Activated T-helper 2 cell treated with anti-CD3 and anti-CD28 coated beads, Interferon-gamma antibody, Interleukin-2, Interleukin-4, amounts not matched to agents 10 μg/mL and 5 μg/mL and 100 μg/mL, durations not matched to agents 14 hours and 24 hours and 36 hours (primary cell): ENCODE measurements around the gene CD4. TPM values are rescaled to one million over a fixed set of nuclear protein-coding genes. Genes with fewer than 3 reads are reported as not detected.

Experiments used
- DNase-seq: peaks from one replicate; pipeline ENCODE4 v3.0.0; 2021; ENCODE audit warnings: low spot score
- H3K27ac Mint-ChIP-seq: one replicate; pipeline ENCODE4 v1.8.0; 2021; ENCODE audit warnings: mixed read lengths
- H3K27me3 Mint-ChIP-seq: one replicate; pipeline ENCODE4 v1.8.0; 2021; ENCODE audit warnings: low read depth, mixed read lengths
- H3K36me3 Mint-ChIP-seq: one replicate; pipeline ENCODE4 v1.8.0; 2021; ENCODE audit warnings: low read depth, mixed read lengths
- H3K4me1 Mint-ChIP-seq: one replicate; pipeline ENCODE4 v1.8.0; 2021; ENCODE audit warnings: low read depth, mixed read lengths
- H3K4me3 Mint-ChIP-seq: one replicate; pipeline ENCODE4 v1.8.0; 2021; ENCODE audit warnings: low read depth, mild to moderate bottlenecking, moderate library complexity, mixed read lengths
- H3K9me3 Mint-ChIP-seq: one replicate; pipeline ENCODE4 v1.8.0; 2021; ENCODE audit warnings: mixed read lengths
- intact Hi-C: fragments of 100-400 bp; cut with micrococcal nuclease; formaldehyde crosslinking; loops from one replicate; pipeline ENCODE4 v1.15.1; 2023
- total RNA-seq: library from RNA; stranded (reverse); gene quantifications from 2 replicates; pipeline ENCODE4 v1.2.3, GENCODE V29; 2022

The CD4 gene
- total RNA-seq, 1 donor from 2014 or later: 368 TPM

DNA sequence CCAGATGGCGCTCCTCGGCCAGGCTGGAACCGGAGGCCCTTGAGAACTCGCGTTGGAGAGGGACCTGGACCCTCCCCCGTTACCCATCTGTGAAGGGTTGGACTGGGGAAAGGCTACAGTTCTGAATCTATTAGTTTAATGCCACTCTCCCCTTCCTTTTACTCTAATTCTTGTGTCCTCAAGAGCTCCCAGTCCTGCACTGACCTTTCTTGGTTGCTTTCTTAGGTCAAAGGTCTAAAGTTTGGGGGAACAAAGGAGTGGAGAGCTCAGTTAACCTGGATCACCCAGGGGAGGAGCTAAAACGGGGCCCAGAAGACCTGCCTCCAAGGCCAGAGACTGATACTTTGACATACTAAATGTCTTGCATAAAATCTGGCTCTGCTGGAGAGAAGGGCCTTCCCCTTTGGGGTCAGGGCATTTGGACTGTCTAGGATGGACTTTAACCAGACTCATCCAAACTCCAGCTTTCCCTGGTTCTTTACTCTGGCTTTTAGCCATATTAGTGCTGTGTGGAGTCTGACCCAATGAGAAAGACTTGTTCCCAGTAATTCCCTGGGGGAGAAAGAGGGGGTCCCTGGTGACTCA is 35.5 kb upstream of the CD4 start:
- intact Hi-C loops: loop anchor here (1.0 to 2.0 kb wide), 7 partner anchors 26 to 98 kb away; partner anchors contain the start of genes COPS7A, ING4, USP5 and ZNF384
- Mint-ChIP-seq H3K27ac (peak overlapping the region; percentile 72), H3K4me3 (peak overlapping the region; percentile 94), H3K9me3 (no peaks in the 10 kb centered on the region), H3K36me3 (peaks cover 31% of the 10 kb centered on the region), H3K4me1 (peaks cover 38% of the 10 kb centered on the region), H3K27me3 (no peaks in the 10 kb centered on the region)
- no peak for DNase-seq

DNA sequence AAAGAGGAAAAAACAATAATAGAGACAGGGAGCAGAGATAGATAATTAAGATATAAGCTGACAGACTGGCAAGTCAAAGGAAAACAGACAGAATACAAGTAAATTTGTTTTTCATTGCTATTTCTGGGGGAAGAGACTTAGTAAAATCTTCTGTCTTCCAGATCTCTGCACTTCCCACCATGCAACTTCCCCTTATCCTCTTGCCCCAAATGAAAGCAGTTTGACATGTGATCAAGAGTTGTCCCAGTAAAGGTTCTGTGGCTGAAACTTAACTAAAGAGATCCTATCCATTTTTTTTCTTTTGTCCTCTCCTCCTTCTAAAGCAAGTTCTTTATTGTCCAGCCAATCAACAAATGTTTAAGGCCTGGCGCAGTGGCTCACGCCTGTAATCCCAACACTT is 34.9 kb upstream of the CD4 start:
- intact Hi-C loops: no loop called here
- Mint-ChIP-seq H3K36me3 (peaks cover 27% of the 10 kb centered on the region), H3K27ac (peak overlapping the region; percentile 40), H3K4me1 (peaks cover 38% of the 10 kb centered on the region), H3K9me3 (no peaks in the 10 kb centered on the region), H3K4me3 (no peak overlapping the region), H3K27me3 (no peaks in the 10 kb centered on the region)
- DNase-seq: no peak

DNA sequence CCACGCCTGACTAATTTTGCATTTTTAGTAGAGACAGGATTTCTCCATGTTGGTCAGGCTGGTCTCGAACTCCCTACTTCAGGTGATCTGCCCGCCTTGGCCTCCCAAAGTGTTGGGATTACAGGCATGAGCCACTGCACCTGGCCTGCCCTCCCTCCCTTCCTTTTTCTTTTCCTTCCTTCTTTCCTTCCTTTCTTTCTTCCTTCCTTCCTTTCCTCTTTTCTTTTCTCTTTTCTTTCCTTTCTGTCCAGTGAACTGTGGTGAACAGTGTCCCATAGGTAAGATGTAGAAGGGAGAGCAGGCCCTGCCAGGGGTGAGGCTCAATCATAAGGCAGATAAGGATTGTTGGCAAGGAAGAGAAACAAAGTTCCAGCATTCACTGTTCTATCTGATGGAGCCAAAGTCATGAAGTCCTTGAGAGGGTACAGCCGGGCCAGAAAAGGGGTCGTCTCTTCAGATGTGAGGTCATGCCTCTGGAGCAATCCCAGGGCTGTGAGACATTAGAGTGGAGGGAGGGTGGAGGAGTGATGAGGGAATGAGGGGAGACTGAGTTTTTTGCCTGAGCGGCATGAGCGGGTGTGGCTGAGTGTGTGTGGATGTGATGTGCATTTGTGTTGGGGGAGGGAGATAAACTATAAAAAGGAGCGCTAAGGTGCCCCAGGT is 32.2 kb upstream of the CD4 start:
- no peaks in the 10 kb centered on the region for H3K9me3 Mint-ChIP-seq

DNA sequence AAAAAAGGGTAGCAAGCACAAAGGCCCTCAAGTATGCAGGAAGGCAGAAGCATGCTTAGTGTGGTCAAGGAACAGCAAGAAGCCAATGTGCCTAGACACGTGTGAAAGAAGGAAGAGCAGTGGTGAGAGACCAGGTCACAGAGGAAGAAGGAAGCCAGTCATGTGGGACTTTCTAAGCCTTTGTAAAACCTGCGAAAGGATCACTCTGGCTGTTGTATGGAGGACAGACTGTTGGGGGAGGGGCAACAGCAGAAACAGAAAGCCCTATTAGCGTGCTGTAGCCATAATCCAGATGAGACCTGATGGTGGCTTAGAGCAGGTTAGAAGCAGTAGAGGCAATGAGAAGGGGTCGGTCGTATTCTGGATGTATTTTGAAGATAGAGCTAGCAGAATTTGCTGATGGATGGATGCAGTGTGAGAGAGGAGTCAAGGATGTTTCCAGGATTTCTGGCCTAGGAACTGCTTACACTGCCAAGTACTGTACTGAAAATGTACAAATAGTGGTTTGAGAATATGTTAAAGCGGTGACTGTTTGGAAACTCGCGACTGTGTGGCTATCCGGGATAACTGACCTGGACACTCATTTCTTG is 30.7 kb upstream of the CD4 start:
- Mint-ChIP-seq H3K4me1 (peaks cover 23% of the 10 kb centered on the region), H3K36me3 (no peaks in the 10 kb centered on the region), H3K27me3 (peaks cover 3% of the 10 kb centered on the region), H3K27ac (no peak overlapping the region), H3K4me3 (no peak overlapping the region), H3K9me3 (no peaks in the 10 kb centered on the region)
- intact Hi-C loops: no loop called here
- no peak for DNase-seq

More for the DNA sequence above, 32.2 kb upstream of the CD4 start:
- no peaks in the 10 kb centered on the region for H3K27me3 Mint-ChIP-seq
- no peak for DNase-seq
- H3K4me1 Mint-ChIP-seq: peaks cover 28% of the 10 kb centered on the region
- H3K36me3 Mint-ChIP-seq: peaks cover 4% of the 10 kb centered on the region
- H3K4me3 Mint-ChIP-seq: no peak overlapping the region
- intact Hi-C loops: no loop called here
- no peak overlapping the region for H3K27ac Mint-ChIP-seq

DNA sequence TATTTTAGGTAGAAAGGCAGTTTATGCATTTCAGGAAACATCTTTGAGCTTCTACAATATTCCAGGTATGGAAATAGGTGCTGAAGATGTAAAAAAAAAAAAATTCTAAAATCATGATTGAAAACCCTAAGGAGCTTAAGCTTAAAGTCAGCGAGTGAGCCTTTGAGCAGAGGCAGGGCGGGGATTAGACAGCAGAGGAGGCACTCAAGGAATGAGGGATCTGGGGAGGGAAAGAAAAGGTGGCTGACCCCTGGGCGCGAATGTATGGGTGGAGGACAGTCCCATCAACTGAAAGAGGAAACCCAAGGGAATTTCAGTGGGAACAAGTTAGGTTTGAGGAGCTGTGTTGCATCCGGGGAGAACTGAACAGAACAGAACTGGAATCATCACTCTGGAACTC is 29.6 kb upstream of the CD4 start:
- Mint-ChIP-seq H3K27ac (no peak overlapping the region), H3K4me3 (no peak overlapping the region), H3K27me3 (peaks cover 6% of the 10 kb centered on the region), H3K9me3 (no peaks in the 10 kb centered on the region), H3K36me3 (no peaks in the 10 kb centered on the region), H3K4me1 (peaks cover 21% of the 10 kb centered on the region)
- DNase-seq: no peak
- intact Hi-C loops: no loop called here

DNA sequence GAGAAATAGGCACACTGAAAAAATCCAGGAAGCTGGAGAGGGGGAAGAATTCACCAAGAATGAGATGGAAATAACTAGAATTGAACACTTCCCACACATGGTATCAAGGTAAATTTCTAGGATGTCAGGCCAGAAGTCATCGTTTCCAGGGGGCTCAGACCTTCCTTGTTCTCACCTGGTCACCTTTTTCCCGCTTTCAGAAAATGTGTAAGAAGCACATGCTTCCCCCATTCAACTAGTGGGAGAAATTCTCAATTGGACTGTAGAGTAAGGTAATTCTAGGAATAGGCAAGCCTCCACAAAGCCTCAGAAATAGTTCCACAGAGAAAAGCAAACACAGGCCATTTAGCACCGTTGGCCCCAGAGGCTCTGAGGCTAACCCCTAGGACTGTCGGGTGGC is 25.9 kb upstream of the CD4 start:
- DNase-seq: no peak
- H3K9me3 Mint-ChIP-seq: no peaks in the 10 kb centered on the region
- H3K4me1 Mint-ChIP-seq: peaks cover 32% of the 10 kb centered on the region
- peaks cover 7% of the 10 kb centered on the region for H3K36me3 Mint-ChIP-seq
- intact Hi-C loops: no loop called here
- peaks cover 11% of the 10 kb centered on the region for H3K27me3 Mint-ChIP-seq
- no peak overlapping the region for H3K27ac Mint-ChIP-seq
- H3K4me3 Mint-ChIP-seq: no peak overlapping the region

DNA sequence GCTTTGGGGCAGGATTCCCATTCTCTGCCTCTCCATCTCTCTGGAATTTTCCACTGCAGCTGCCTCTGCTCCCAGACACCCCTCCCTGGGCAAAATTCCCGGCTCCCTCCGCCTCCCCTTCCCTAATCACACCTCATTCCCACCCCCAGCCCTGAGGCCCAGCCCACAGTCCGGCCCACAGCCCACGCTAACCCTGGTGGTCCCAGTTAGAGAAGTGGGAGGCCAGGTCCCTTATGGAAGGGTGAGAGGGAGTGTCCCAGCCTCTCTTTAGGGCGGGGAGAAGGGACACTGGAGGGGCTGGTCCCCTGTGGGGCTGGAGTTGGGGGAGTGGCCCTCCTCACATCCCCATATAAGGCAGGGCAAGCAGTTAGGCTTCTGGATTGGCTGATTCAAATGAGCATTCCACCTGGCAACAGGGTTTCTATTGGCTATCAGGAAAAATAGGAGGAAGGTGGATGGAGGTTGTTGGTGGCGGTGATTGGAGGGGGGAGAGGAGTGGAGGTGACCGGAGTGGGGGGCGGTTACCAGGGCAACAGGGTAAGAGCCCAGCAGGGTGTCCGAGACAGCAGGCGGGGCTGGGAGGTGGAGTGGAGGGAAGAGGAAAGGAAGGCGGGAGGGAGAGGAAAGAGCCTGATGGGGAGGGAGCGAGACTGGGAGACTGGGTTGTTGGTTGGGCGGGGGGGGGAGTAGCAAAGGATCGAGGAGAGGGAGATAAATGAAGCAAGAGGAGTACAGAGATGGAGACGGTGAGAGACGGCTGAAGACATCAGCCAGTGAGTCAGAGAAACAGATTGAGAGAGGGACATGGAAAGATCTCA is 25.1 kb upstream of the CD4 start:
- peaks cover 34% of the 10 kb centered on the region for H3K4me1 Mint-ChIP-seq
- intact Hi-C loops: loop anchor here (1.0 to 2.0 kb wide), 2 partner anchors 8 to 15 kb away; partner anchors contain the start of gene LAG3
- peaks cover 11% of the 10 kb centered on the region for H3K27me3 Mint-ChIP-seq
- peak; percentile 67 for DNase-seq
- H3K9me3 Mint-ChIP-seq: no peaks in the 10 kb centered on the region
- peak overlapping the region; percentile 30 for H3K27ac Mint-ChIP-seq
- H3K4me3 Mint-ChIP-seq: peak overlapping the region; percentile 67
- H3K36me3 Mint-ChIP-seq: peaks cover 16% of the 10 kb centered on the region

DNA sequence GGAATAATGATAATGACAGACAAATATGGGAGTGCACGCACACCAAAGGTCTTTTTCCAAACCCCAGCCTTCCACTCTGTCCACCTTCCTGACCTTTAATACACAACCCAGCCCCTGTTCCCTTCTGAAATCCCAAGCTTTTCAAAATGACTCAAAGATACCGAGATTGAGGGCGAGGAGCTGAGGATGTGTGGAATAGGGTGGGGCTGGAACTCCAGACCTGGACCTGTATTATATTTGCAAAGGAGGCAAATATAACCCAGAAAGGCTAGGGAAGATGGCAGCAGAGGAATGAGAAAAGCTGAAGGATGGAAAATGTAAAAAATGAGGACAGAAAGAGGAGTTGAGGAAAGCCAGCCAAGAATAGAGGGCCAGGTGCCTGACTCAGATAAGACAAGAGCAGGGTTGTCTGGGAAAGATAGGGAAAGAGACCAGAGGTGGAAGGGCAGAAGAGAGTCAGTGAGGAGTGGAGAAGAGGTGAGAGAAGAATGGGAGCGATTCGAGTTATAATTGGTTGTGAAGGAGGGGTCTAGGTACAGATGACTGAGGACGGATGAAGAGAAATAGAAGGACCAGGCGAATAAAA is 24.2 kb upstream of the CD4 start:
- Mint-ChIP-seq H3K4me3 (peak overlapping the region; percentile 79), H3K4me1 (peaks cover 38% of the 10 kb centered on the region), H3K36me3 (peaks cover 25% of the 10 kb centered on the region), H3K27me3 (peaks cover 11% of the 10 kb centered on the region), H3K9me3 (no peaks in the 10 kb centered on the region), H3K27ac (peak overlapping the region; percentile 52)
- intact Hi-C loops: loop anchor here (2.0 to 5.0 kb wide), 2 partner anchors 14 to 62 kb away; partner anchors contain the start of gene P3H3
- no peak for DNase-seq

GRCh38 chr12:6765634-6766581 is 23.4 kb upstream of the CD4 start, which contains the start of gene PTMS:
Gene PTMS, plus strand, starts transcription at chr12:6766363. Its CDS starts 343 bp downstream, at chr12:6766706.
- Mint-ChIP-seq H3K4me3 (peak within 1 kb of the TSS; percentile 86), H3K36me3 (peaks cover 31% of the 10 kb centered on the region)
- DNase-seq: peak; percentile 28

GRCh38 chr12:6766651-6767349 is 22.5 kb upstream of the CD4 start:
- Mint-ChIP-seq H3K27ac (peak overlapping the region; percentile 78), H3K9me3 (no peaks in the 10 kb centered on the region), H3K4me1 (peaks cover 49% of the 10 kb centered on the region), H3K4me3 (peak overlapping the region; percentile 86), H3K36me3 (peaks cover 40% of the 10 kb centered on the region), H3K27me3 (peaks cover 11% of the 10 kb centered on the region)
- intact Hi-C loops: loop anchor here (5.0 kb wide), 1 partner anchor 61 kb away; the partner anchor contains the start of gene P3H3
- DNase-seq: peak; percentile 62

More at GRCh38 chr12:6765634-6766581, 23.4 kb upstream of the CD4 start, which contains the start of gene PTMS:
- intact Hi-C loops: loop anchor here (2.0 to 5.0 kb wide), 2 partner anchors 13 to 61 kb away; partner anchors contain the start of gene P3H3
- H3K27me3 Mint-ChIP-seq: peaks cover 11% of the 10 kb centered on the region
- peak within 1 kb of the TSS; percentile 78 for H3K27ac Mint-ChIP-seq
- no peaks in the 10 kb centered on the region for H3K9me3 Mint-ChIP-seq
- peaks cover 41% of the 10 kb centered on the region for H3K4me1 Mint-ChIP-seq
